Raji (cell line): Measurements from ENCODE around the gene COX14.

Experiments
- POLR2A ChIP-seq: IDR thresholded peaks from 2 replicates; pipeline ENCODE4 v1.6.1; 2011; ENCODE audit warnings: low read depth, low read length, control low read depth; ENCODE audit not compliant: insufficient read depth

The COX14 gene

GRCh38 chr12:50081096-50081808 is 30.8 kb upstream of the COX14 start:
- TF ChIP-seq POLR2A = no peak

DNA sequence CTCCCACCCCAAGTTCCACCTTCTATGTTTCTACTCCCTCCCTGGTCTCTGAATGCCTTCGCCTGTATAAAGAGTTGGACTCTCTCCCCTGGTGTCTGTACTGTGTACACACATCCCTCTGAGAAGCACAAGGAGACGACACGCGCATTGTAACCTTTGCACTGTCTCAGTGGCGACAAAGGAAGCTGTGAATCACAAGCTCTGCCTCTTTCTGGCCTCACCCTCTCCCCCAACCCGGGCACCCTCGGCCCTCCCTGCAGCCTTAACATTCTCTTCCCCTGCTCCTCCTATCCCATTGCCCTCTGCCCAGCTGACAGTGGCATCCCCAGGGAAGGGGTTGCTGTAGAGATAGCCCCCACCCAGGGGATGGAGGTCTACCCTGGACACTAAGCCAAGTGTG is 29.4 kb upstream of the COX14 start:
- no peak for TF ChIP-seq POLR2A

DNA sequence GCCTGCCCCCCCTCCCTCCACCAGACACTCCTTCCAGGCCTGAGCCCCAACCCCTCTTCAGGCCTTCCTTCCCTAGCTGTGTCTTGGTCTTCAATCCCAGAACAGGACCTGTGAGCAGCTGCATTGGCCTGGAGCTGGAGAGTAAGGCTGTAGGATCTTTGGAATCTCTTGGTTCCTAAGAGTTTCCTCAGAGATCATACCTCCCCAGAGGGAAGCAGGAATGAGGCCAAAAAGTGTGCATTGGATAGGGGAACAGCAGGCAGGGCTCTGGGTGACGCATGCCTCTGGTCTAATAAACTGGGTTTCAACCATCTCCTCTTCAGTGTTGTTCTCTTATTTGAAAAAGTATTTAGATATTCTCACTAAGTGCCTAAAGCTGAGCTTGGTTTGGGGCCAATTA is 28.7 kb upstream of the COX14 start:
- TF ChIP-seq POLR2A = no peak

DNA sequence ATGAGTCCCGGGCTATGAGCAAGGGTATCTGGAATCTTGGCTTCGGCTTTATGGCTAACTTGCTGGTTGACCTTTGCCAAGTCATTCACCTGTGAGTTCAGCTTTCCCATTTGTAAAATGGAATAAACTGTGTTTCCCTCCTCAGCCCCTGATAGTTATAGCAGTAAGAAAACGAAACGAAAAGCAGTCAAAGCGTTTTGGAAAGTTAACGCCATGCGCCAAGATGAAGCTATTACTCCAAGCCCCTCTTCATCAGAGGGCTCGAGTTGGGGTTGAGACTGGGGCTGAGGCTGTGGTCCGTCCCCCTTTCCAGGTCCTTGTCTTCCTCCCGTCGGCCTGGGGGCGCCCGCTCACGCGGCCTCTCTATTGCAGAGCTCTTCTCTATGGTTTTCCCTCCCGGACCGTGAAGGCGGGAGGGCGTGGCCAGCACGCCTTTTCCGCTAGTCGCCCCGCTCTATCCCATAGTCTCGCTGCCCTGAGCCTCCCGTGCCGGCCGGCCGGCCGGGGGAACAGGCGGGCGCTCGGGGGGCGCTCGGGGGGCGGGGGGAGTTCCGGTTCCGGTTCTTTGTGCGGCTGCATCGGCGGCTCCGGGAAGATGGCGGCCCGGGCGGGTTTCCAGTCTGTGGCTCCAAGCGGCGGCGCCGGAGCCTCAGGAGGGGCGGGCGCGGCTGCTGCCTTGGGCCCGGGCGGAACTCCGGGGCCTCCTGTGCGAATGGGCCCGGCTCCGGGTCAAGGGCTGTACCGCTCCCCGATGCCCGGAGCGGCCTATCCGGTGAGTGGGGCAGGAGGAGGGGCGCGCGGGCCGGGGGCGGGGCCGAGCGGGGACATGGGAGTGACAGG is 27.0 kb upstream of the COX14 start, which contains the start of gene SMARCD1:
SMARCD1 (plus strand) TSS at position 568 of the 840 bp plus-strand sequence; CDS start at position 596, 28 bp downstream.
- TF ChIP-seq POLR2A = peak; percentile 65

GRCh38 chr12:50085615-50086072 is 26.4 kb upstream of the COX14 start:
- no peak for TF ChIP-seq POLR2A

- TF ChIP-seq POLR2A = no peak
These were observed 25.9 kb upstream of the COX14 start for GRCh38 chr12:50086148-50086547.

DNA sequence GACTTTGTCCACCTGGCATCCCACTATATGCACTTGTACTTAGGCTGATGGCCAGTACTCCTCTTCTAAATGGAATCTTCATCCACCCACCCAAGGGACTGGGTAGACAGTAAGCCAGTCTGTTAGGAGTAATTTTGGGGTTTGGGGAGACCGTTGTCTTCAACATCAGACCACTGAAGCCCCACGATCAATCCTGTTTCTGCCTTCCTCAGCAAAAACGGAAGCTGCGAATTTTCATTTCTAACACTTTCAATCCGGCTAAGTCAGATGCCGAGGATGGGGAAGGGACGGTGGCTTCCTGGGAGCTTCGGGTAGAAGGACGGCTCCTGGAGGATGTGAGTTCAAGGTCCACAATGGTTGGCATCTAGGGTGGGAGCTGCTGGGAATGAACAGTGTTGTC is 24.9 kb upstream of the COX14 start:
- no peak for TF ChIP-seq POLR2A

- TF ChIP-seq POLR2A = no peak
These were observed 24.0 kb upstream of the COX14 start for GRCh38 chr12:50087995-50088394.

- TF ChIP-seq POLR2A = no peak
These were observed 23.3 kb upstream of the COX14 start for GRCh38 chr12:50088577-50089335.

DNA sequence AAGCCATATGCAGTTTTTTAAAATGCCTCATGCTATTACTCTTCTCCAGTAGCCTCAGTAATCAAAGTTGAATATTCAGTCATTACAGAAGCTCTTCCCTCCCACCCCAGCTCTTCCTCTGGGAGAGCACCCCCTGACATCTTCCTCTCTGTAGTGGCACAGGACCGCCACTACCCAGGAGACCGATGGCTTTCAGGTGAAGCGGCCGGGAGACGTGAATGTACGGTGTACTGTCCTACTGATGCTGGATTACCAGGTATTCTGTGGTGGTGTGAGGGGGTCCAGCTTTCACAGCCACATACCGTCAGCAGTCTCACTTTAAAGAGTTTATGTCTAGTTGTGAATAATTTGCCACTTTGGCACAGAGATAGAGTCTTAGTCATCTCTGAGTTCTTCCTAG is 22.3 kb upstream of the COX14 start:
- TF ChIP-seq POLR2A = no peak

DNA sequence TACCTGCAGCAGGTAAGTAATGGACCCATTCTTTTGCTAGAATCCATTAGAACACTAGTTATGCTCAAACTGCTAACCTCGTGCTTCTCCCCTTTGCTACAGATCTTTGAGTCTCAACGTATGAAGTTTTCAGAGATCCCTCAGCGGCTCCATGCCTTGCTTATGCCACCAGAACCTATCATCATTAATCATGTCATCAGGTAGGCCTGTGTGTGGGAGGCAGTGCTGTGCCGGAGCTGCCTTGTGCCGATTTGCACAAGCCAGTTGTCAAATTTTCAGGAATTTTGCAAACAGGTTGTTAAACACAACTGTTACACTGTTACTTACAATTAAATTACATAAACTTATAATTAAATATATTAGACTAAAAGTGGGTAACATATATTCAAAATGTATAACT is 21.6 kb upstream of the COX14 start:
- no peak for TF ChIP-seq POLR2A

- TF ChIP-seq POLR2A = no peak
These were observed 14.1 kb upstream of the COX14 start for GRCh38 chr12:50097952-50098351.

DNA sequence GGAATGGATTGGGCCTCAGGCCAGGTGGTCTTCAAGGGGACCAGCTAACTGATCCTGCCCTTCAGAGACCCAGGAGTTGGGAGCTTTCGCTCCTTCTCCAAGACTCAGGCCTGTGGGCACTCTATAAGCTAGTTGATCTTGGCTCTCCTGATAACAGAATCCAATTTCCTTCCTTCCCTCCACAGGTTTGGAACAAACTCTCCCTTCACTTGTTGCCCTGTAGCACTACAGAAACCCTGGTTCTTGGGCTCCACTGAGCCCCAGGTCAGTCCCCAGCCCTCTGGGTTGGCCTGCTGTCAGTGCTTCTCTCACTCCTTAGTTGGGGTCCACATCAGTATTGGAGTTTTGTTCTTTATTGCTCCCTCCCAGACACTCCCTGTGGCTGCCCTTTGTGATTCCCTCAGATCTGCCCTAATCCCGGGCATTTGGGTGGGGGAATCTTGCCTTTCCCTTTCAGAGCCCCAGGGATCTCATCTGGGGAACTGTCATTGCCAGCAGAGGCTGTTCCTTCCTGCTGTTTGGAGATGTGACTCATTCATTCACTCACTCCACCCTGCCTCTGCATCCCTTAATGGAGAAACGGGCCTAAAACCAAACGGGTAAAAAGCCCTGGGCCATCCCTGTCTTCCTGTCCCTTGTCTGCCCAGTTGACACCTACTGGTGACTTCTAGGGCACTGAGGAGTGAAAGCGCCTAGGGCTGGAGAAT is 12.6 kb upstream of the COX14 start:
- TF ChIP-seq POLR2A = no peak

DNA sequence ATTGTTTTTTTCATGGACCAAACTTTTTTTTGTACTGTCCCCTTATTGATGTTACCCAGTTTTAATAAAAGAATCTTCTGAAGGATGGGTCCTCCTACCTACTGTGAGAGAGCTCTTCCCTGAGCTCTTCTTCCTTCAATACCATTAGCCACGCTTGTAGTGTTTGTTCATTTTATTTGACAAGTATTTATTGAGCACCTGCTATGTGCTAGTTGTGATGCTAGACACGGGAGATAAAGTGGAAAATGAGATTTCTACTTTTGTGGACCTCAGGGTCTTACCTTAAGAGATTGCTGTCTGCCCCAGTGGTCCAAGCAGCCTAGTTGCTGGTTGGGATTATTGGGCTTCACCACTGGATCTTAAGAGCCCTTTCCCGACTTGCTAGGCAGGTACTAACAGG is 11.5 kb upstream of the COX14 start:
- TF ChIP-seq POLR2A = no peak

GRCh38 chr12:50101663-50102062 is 10.4 kb upstream of the COX14 start:
- TF ChIP-seq POLR2A = no peak
